ENCODE data around the gene FOXO6. TPM values are rescaled to one million over a fixed set of nuclear protein-coding genes. Genes with fewer than 3 reads are reported as not detected.

FOXO6 gene
- polyA plus RNA-seq, 1 of the 3 experiments (the other 2 are of a cell fraction) = 0.35 TPM

DNA sequence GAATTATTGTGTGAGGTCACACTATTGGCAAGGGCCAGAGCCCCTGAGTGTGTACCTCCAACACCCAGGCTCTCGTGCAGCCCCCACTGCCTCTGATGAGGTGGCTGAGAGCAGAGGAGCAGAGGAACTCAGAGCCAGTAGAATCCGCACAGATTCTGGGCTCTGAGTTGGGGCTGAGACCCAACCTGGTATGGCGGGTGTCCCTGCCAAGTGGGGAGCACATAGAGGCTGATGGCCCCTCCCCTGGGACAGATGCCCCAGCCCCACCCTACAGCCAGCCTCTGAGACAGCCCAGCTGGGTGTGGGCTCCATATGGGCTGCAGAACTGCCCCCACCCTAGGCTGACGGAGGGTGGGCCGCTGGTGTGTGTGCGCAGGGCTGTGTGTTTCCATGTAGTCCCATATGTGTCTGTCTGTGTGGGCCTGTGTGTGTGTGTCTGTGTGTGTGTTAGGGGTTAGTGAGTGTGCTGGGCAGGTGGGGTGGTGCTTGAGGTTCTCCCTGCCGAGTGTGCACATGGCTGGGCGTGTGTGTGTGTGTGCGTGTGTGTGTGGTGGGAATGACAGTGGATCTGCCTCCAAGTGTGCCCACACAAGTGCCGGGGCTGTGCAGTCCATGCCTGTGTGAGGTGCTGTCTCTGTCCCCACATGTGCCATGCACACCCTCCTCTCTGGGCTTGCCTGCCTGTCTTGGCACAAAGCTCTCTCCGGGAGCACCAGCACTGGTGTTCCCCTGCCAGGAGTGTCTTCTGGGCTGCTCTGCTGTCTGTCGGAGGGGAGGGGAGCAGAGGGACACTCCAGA lies 24.4 kb downstream of the FOXO6 start:
- H3K4me2 ChIP-seq = no peak overlapping the region
- no peak overlapping the region for H3K4me3 ChIP-seq (ENCODE audit: low read depth in 2 of 2, low read length in 1 of 2)
- peaks cover 8 to 42% of the 10 kb centered on the region in 2 experiments; a peak in 1 of 4 replicates for H3K4me1 ChIP-seq (ENCODE audit: control insufficient read depth in 1 of 2, insufficient read depth in 2 of 2, low read depth in 1 of 2, low read length in 1 of 2)
- WGBS (ENCODE audit: low lambda C conversion rate) = 78% methylated on average over 8 of the region's 12 CpGs
- H3K27ac ChIP-seq (ENCODE audit: low read depth in 2 of 2, low read length in 1 of 2) = no peak overlapping the region
- H3K9me2 ChIP-seq = no peaks in the 10 kb centered on the region
- peaks cover 3% of the 10 kb centered on the region for H3F3A ChIP-seq (replicated peaks; ENCODE audit: insufficient read depth)
- no peaks in the 10 kb centered on the region for H3K79me2 ChIP-seq (ENCODE audit: insufficient read depth)
- ChIA-PET POLR2A (interaction anchor here (0.6 kb wide), 1 partner anchor 38 kb away, joined by 3 read pairs; no protein-coding TSS in a partner anchor), CTCF (interaction anchor here (0.9 kb wide), 1 partner anchor 38 kb away, joined by 4 read pairs; no protein-coding TSS in a partner anchor)
- no peak for DNase-seq
- no peak overlapping the region for H3K9ac ChIP-seq
- no peaks in the 10 kb centered on the region for H4K20me1 ChIP-seq (ENCODE audit: insufficient read depth)
- no peaks in the 10 kb centered on the region for H3K27me3 ChIP-seq (ENCODE audit: insufficient read depth)
- H3K36me3 ChIP-seq (replicated peaks in 1 of 2; ENCODE audit: control insufficient read depth in 1 of 2, insufficient read depth in 2 of 2, low read length in 1 of 2) = no peaks in the 10 kb centered on the region
- H3K9me3 ChIP-seq = no peaks in the 10 kb centered on the region
- TF ChIP-seq PBX3 (IDR thresholded peaks at IDR 0.05) (no peak), RFX5 (IDR thresholded peaks at IDR 0.05; ENCODE audit: low read length) (no peak), SIN3A (IDR thresholded peaks at IDR 0.05; ENCODE audit: borderline replicate concordance, low read depth, low read length) (no peak), TEAD4 (IDR thresholded peaks at IDR 0.05; ENCODE audit: borderline replicate concordance, insufficient read depth) (no peak), FOSL2 (IDR thresholded peaks at IDR 0.05; ENCODE audit: borderline replicate concordance, low read depth) (no peak), RCOR1 (IDR thresholded peaks at IDR 0.05; ENCODE audit: low read length) (no peak), USF1 (IDR thresholded peaks at IDR 0.05; ENCODE audit: borderline replicate concordance, low read depth) (no peak), NFIC (IDR thresholded peaks at IDR 0.05; ENCODE audit: borderline replicate concordance) (no peak), TCF12 (IDR thresholded peaks at IDR 0.05) (no peak), JUND (IDR thresholded peaks at IDR 0.05) (no peak), GATA2 (CRISPR knock-in tag; IDR thresholded peaks at IDR 0.05) (no peak), FOXJ3 (CRISPR knock-in tag; IDR thresholded peaks at IDR 0.05) (no peak), MXI1 (IDR thresholded peaks at IDR 0.05; ENCODE audit: low read depth, low read length) (no peak), POLR2AphosphoS5 (IDR thresholded peaks at IDR 0.05; ENCODE audit: low read depth, low read length) (no peak), FOXM1 (IDR thresholded peaks at IDR 0.05; ENCODE audit: low read depth) (no peak), TAF1 (IDR thresholded peaks at IDR 0.05; ENCODE audit: borderline replicate concordance, low read depth, low read length) (no peak)
- TF ChIP-seq, protein P1, sequence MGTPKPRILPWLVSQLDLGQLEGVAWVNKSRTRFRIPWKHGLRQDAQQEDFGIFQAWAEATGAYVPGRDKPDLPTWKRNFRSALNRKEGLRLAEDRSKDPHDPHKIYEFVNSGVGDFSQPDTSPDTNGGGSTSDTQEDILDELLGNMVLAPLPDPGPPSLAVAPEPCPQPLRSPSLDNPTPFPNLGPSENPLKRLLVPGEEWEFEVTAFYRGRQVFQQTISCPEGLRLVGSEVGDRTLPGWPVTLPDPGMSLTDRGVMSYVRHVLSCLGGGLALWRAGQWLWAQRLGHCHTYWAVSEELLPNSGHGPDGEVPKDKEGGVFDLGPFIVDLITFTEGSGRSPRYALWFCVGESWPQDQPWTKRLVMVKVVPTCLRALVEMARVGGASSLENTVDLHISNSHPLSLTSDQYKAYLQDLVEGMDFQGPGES (IDR thresholded peaks at IDR 0.05; ENCODE audit: low read depth, low read length) = no peak
- TF ChIP-seq, protein P2, sequence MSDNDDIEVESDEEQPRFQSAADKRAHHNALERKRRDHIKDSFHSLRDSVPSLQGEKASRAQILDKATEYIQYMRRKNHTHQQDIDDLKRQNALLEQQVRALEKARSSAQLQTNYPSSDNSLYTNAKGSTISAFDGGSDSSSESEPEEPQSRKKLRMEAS (IDR thresholded peaks at IDR 0.05; ENCODE audit: low read depth) = no peak
- no peak overlapping the region for H2AFZ ChIP-seq (ENCODE audit: low read depth)
